OCI-LY3 (cell line): Measurements from ENCODE around the gene ZGLP1.

Source experiments
- H2AFZ ChIP-seq: fragments of 200-600, 300-600 bp; shearing (Covaris generic); 2 replicates; pipeline ENCODE4 v1.6.0; 2014; ENCODE audit warnings: antibody characterized with exemption, low read depth, low read length
- H3K27ac ChIP-seq: fragments of 200-600, 300-600 bp; sonication (generic); 2 replicates; pipeline ENCODE4 v1.5.1; 2014; ENCODE audit warnings: mild to moderate bottlenecking, low read length, moderate library complexity, mixed read lengths
- H3K27me3 ChIP-seq: fragments of 200-600, 300-600 bp; sonication (generic); 2 replicates; pipeline ENCODE4 v1.6.1; 2014; ENCODE audit warnings: low read depth, low read length, mixed read lengths
- H3K36me3 ChIP-seq: fragments of 200-600, 300-600 bp; sonication (generic); replicated peaks from 2 replicates; pipeline ENCODE3; 2014; ENCODE audit warnings: low read depth, low read length, mixed read lengths
- H3K4me1 ChIP-seq: fragments of 300-600, 200-600 bp; sonication (generic); 2 replicates; pipeline ENCODE4 v1.6.1; 2014; ENCODE audit warnings: low read length, mixed read lengths
- H3K4me2 ChIP-seq: fragments of 200-600, 300-600 bp; sonication (generic); 2 replicates; pipeline ENCODE4 v1.6.1; 2014; ENCODE audit warnings: low read length, mixed read lengths
- H3K4me3 ChIP-seq: fragments of 300-600, 200-600 bp; sonication (generic); 2 replicates; pipeline ENCODE4 v1.5.1; 2014; ENCODE audit warnings: antibody characterized with exemption, mild to moderate bottlenecking, low read length, moderate library complexity
- H3K79me2 ChIP-seq: fragments of 300-600, 200-600 bp; shearing (Covaris generic); 2 replicates; pipeline ENCODE4 v1.6.1; 2014; ENCODE audit warnings: mild to moderate bottlenecking, low read length, mixed read lengths
- H3K9ac ChIP-seq: fragments of 300-600, 200-600 bp; shearing (Covaris generic); 2 replicates; pipeline ENCODE4 v1.6.0; 2014; ENCODE audit warnings: mild to moderate bottlenecking, low read length, moderate library complexity
- H3K9me3 ChIP-seq: fragments of 200-600, 300-600 bp; shearing (Covaris generic); 2 replicates; pipeline ENCODE4 v1.6.1; 2014; ENCODE audit warnings: low read length, mixed read lengths; ENCODE audit not compliant: insufficient read depth
- H4K20me1 ChIP-seq: fragments of 200-600, 300-600 bp; sonication (generic); 2 replicates; pipeline ENCODE4 v1.6.1; 2016; ENCODE audit warnings: low read length, mixed read lengths; ENCODE audit not compliant: insufficient read depth
- EZH2phosphoT487 ChIP-seq: fragments of 200-600 bp; shearing (Covaris generic); IDR thresholded peaks from 2 replicates; pipeline ENCODE4 v1.6.1; 2018; ENCODE audit warnings: antibody characterized with exemption, mixed run types, low read depth
- TF ChIP-seq, protein P1 (sequence below): fragments of 200-600, 300-600 bp; sonication (generic); IDR thresholded peaks from 2 replicates; pipeline ENCODE4 v1.5.1; 2014; ENCODE audit warnings: antibody characterized with exemption, low read length, low read depth

ZGLP1 gene

DNA sequence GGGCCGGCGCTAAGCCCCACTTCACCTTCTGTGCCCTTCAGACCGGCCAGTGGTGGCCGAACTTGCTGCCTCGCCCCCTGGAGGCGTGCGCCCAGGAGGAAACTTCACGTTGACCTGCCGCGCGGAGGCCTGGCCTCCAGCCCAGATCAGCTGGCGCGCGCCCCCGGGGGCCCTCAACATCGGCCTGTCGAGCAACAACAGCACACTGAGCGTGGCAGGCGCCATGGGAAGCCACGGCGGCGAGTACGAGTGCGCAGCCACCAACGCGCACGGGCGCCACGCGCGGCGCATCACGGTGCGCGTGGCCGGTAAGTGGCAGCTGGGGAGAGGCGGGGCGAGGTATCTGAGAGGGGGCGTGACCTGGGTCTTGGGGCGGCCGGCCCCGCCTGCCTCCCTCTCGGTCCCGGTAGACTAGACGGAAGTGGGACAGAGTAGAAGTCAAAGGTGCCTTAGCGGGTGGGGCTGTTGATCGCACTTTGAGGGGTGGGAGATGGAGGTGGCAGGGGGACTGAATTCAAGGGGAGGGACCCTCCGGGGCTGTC, 14.2 kb downstream of the ZGLP1 start:
- Histone ChIP-seq H4K20me1 (no peaks in the 10 kb centered on the region), H3K9me3 (no peaks in the 10 kb centered on the region), H3K27me3 (no peaks in the 10 kb centered on the region), H2AFZ (no peak overlapping the region), H3K4me3 (no peak overlapping the region), H3K36me3 (peaks cover 8% of the 10 kb centered on the region), H3K9ac (no peak overlapping the region), H3K4me2 (no peak overlapping the region), H3K79me2 (no peaks in the 10 kb centered on the region), H3K27ac (no peak overlapping the region), H3K4me1 (no peaks in the 10 kb centered on the region; the same call in 1 of the 2 replicates)
- TF ChIP-seq, protein P1, sequence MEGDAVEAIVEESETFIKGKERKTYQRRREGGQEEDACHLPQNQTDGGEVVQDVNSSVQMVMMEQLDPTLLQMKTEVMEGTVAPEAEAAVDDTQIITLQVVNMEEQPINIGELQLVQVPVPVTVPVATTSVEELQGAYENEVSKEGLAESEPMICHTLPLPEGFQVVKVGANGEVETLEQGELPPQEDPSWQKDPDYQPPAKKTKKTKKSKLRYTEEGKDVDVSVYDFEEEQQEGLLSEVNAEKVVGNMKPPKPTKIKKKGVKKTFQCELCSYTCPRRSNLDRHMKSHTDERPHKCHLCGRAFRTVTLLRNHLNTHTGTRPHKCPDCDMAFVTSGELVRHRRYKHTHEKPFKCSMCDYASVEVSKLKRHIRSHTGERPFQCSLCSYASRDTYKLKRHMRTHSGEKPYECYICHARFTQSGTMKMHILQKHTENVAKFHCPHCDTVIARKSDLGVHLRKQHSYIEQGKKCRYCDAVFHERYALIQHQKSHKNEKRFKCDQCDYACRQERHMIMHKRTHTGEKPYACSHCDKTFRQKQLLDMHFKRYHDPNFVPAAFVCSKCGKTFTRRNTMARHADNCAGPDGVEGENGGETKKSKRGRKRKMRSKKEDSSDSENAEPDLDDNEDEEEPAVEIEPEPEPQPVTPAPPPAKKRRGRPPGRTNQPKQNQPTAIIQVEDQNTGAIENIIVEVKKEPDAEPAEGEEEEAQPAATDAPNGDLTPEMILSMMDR: no peak
- TF ChIP-seq EZH2phosphoT487: no peak

- no peak overlapping the region for H2AFZ ChIP-seq
- H3K4me2 ChIP-seq: no peak overlapping the region
- H3K27ac ChIP-seq: no peak overlapping the region
- no peaks in the 10 kb centered on the region for H4K20me1 ChIP-seq
- no peaks in the 10 kb centered on the region for H3K27me3 ChIP-seq
- H3K36me3 ChIP-seq: peaks cover 8% of the 10 kb centered on the region
- H3K9ac ChIP-seq: no peak overlapping the region
- no peaks in the 10 kb centered on the region for H3K4me1 ChIP-seq
- no peaks in the 10 kb centered on the region for H3K9me3 ChIP-seq
- H3K4me3 ChIP-seq: no peak overlapping the region
- TF ChIP-seq EZH2phosphoT487: no peak
- TF ChIP-seq, protein P1: no peak
- no peaks in the 10 kb centered on the region for H3K79me2 ChIP-seq
Observed at GRCh38 chr19:10294368-10294697, 15.3 kb downstream of the ZGLP1 start.

GRCh38 chr19:10293637-10294367, 15.8 kb downstream of the ZGLP1 start:
- H3K27ac ChIP-seq: no peak overlapping the region
- H3K9me3 ChIP-seq: no peaks in the 10 kb centered on the region
- TF ChIP-seq, protein P1: no peak
- TF ChIP-seq EZH2phosphoT487: no peak
- H3K9ac ChIP-seq: no peak overlapping the region
- no peaks in the 10 kb centered on the region for H4K20me1 ChIP-seq
- H3K36me3 ChIP-seq: peaks cover 8% of the 10 kb centered on the region
- peaks cover 2% of the 10 kb centered on the region for H3K4me1 ChIP-seq
- no peaks in the 10 kb centered on the region for H3K27me3 ChIP-seq
- H2AFZ ChIP-seq: no peak overlapping the region
- H3K4me3 ChIP-seq: no peak overlapping the region
- H3K79me2 ChIP-seq: no peaks in the 10 kb centered on the region
- H3K4me2 ChIP-seq: no peak overlapping the region

GRCh38 chr19:10292789-10293636, 16.6 kb downstream of the ZGLP1 start:
- Histone ChIP-seq H3K4me3 (no peak overlapping the region), H2AFZ (no peak overlapping the region), H3K27ac (no peak overlapping the region), H3K36me3 (peaks cover 8% of the 10 kb centered on the region), H3K9ac (no peak overlapping the region), H3K4me1 (peaks cover 5% of the 10 kb centered on the region), H3K79me2 (no peaks in the 10 kb centered on the region), H4K20me1 (no peaks in the 10 kb centered on the region), H3K27me3 (no peaks in the 10 kb centered on the region), H3K9me3 (no peaks in the 10 kb centered on the region), H3K4me2 (no peak overlapping the region)
- no peak for TF ChIP-seq EZH2phosphoT487
- TF ChIP-seq, protein P1: no peak
